DND-41 (cell line): ENCODE results near the gene CPN2.

Experiments
- CTCF ChIP-seq: IDR thresholded peaks from 2 replicates; pipeline ENCODE4 v1.5.1; 2012; ENCODE audit warnings: borderline replicate concordance, low read length, moderate library complexity, mild to moderate bottlenecking; ENCODE audit not compliant: poor library complexity, severe bottlenecking; ENCODE audit errors: extremely low read depth
- EZH2 ChIP-seq: IDR thresholded peaks from 3 replicates; pipeline ENCODE4 v1.6.1; 2012; ENCODE audit warnings: borderline replicate concordance, low read depth, mild to moderate bottlenecking, moderate library complexity, low read length, inconsistent platforms; ENCODE audit not compliant: severe bottlenecking

GRCh38 chr3:194364314-194364651 lies 13.2 kb upstream of the CPN2 start:
- TF ChIP-seq CTCF (no peak), EZH2 (no peak)
